Measurements from ENCODE around the gene PPP1R9B. TPM values are rescaled to one million over a fixed set of nuclear protein-coding genes. Genes with fewer than 3 reads are reported as not detected.

Gene PPP1R9B
- total RNA-seq, 6 experiments from 2014 or later: 9.9 to 18.1 (median 12.0) TPM

GRCh38 chr17:50180620-50181019 lies 30.1 kb upstream of the PPP1R9B start:
- no peak for ATAC-seq
- no peak overlapping the region for H3K4me3 ChIP-seq
- H3K27ac ChIP-seq: no peak overlapping the region
- peaks cover 0 to 11% (median 0%) of the 10 kb centered on the region in 4 donors for H3K4me1 ChIP-seq
- intact Hi-C loops (cut with DNase I): no loop called here
- 63% methylated on average over 8 of the region's 12 CpGs for WGBS (ENCODE audit: insufficient coverage, low coverage, low lambda C conversion rate, missing lambda C conversion rate)
- H3K36me3 ChIP-seq: no peaks in the 10 kb centered on the region
- no peaks in the 10 kb centered on the region for H3K27me3 ChIP-seq
- TF ChIP-seq POLR2A (IDR thresholded peaks at IDR 0.05) (no peak), CTCF (IDR thresholded peaks at IDR 0.05) (no peak)
- peak in 1 of 3 donors; percentile 46 for DNase-seq
- no peaks in the 10 kb centered on the region for H3K9me3 ChIP-seq

- intact Hi-C loops (cut with DNase I): no loop called here
- peaks cover 0 to 11% (median 0%) of the 10 kb centered on the region in 4 donors for H3K4me1 ChIP-seq
- H3K27ac ChIP-seq: no peak overlapping the region
- H3K27me3 ChIP-seq: no peaks in the 10 kb centered on the region
- H3K36me3 ChIP-seq: no peaks in the 10 kb centered on the region
- H3K9me3 ChIP-seq: no peaks in the 10 kb centered on the region
- ATAC-seq (no peak), DNase-seq (no peak)
- 80% methylated on average over 2 of the region's 4 CpGs for WGBS (ENCODE audit: insufficient coverage, low coverage, low lambda C conversion rate, missing lambda C conversion rate)
- no peak for TF ChIP-seq CTCF (IDR thresholded peaks at IDR 0.05)
- no peak for TF ChIP-seq POLR2A (IDR thresholded peaks at IDR 0.05)
- H3K4me3 ChIP-seq: no peak overlapping the region
These were observed 29.6 kb upstream of the PPP1R9B start for GRCh38 chr17:50180111-50180510.

- no peaks in the 10 kb centered on the region for H3K9me3 ChIP-seq
- H3K27me3 ChIP-seq: no peaks in the 10 kb centered on the region
- 7% methylated on average over 3 of the region's 22 CpGs for WGBS (ENCODE audit: insufficient coverage, low coverage, low lambda C conversion rate, missing lambda C conversion rate)
- H3K4me3 ChIP-seq: no peak overlapping the region
- DNase-seq: peak in 2 of 3 donors; percentile 72 to 77
- no peaks in the 10 kb centered on the region for H3K36me3 ChIP-seq
- peaks cover 0 to 11% (median 0%) of the 10 kb centered on the region in 4 donors for H3K4me1 ChIP-seq
- peak; percentile 80 to 89 (median 84) for ATAC-seq
- H3K27ac ChIP-seq: peak overlapping the region in 1 of 3 donors; percentile 18
- intact Hi-C loops (cut with DNase I): no loop called here
- TF ChIP-seq POLR2A (IDR thresholded peaks at IDR 0.05) (no peak), CTCF (IDR thresholded peaks at IDR 0.05) (peak; percentile 24 to 55 (median 48))
These were observed 27.7 kb upstream of the PPP1R9B start for GRCh38 chr17:50177983-50178834.

- H3K4me1 ChIP-seq: peaks cover 0 to 11% (median 0%) of the 10 kb centered on the region in 4 donors
- 91% methylated on average over 5 of the region's 10 CpGs for WGBS (ENCODE audit: insufficient coverage, low coverage, low lambda C conversion rate, missing lambda C conversion rate)
- ATAC-seq: no peak
- H3K27me3 ChIP-seq: no peaks in the 10 kb centered on the region
- TF ChIP-seq CTCF (IDR thresholded peaks at IDR 0.05) (no peak), POLR2A (IDR thresholded peaks at IDR 0.05) (no peak)
- peak overlapping the region in 1 of 3 donors; percentile 18 for H3K27ac ChIP-seq
- H3K4me3 ChIP-seq: no peak overlapping the region
- no peak for DNase-seq
- H3K9me3 ChIP-seq: no peaks in the 10 kb centered on the region
- intact Hi-C loops (cut with DNase I): no loop called here
- H3K36me3 ChIP-seq: no peaks in the 10 kb centered on the region
These were observed 27.0 kb upstream of the PPP1R9B start for GRCh38 chr17:50177476-50177875.
